ENCODE results near the gene TEX14. TPM values are rescaled to one million over a fixed set of nuclear protein-coding genes. Genes with fewer than 3 reads are reported as not detected.

Gene TEX14
- total RNA-seq, 2 experiments from 2014 or later: 0.10 to 0.18 TPM

DNA sequence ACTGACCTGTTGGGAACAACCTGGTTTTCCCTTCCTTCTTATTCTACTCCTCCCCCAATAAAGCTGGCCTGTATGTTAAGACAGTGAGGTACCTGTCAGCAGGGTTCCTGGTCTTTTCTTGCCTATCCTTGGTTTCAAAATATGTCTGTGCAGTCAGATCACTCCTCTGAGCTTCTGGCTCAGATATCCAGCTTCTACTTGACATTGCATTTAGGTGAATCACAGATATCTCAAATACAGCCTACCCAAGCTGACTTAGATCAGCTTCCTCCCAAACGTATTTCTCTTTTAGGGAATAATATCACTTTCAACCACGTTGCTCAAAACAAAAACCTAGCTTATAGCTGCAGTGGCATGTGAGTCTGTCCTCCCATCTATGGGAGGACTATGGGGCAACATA is 48.7 kb downstream of the TEX14 start:
- Mint-ChIP-seq H3K27ac (no peak overlapping the region), H3K4me1 (ENCODE audit: low read depth) (no peaks in the 10 kb centered on the region), H3K36me3 (ENCODE audit: low read depth) (no peaks in the 10 kb centered on the region), H3K4me3 (no peak overlapping the region), H3K9me3 (ENCODE audit: insufficient read depth) (no peaks in the 10 kb centered on the region), H3K27me3 (ENCODE audit: low read depth) (no peaks in the 10 kb centered on the region)
- CTCF ChIA-PET: interaction anchor here (1.2 to 1.3 kb wide), 2 partner anchors 11 to 124 kb away, joined by 3 to 4 read pairs; no protein-coding TSS in a partner anchor
- DNase-seq (no peak), ATAC-seq (no peak)
- POLR2A ChIA-PET: interaction anchor here (0.6 to 5.1 kb wide), 4 partner anchors 12 to 442 kb away, joined by 3 to 111 read pairs (median 4); no protein-coding TSS in a partner anchor

DNA sequence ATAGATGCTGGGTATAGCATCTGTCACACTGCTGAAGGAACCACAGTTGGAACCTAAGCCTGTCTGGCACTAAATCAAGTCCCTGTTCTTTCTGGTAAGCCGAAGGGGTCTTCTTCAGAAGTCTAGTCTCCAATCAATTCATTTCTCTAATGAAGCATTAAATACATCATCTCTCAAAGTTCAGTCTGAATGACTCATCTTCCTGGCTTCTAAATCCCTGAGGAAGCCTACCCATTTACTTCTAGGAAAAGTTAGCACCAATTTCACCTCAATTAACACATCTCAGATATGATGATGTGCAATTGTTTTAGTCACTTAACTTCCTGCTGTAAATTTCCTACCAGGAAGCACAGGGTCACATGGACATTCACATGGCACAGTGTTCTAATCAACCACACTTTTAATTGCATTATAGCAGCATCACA is 49.9 kb downstream of the TEX14 start:
- H3K27ac Mint-ChIP-seq: no peak overlapping the region
- H3K4me3 Mint-ChIP-seq: no peak overlapping the region
- CTCF ChIA-PET: no interaction called here
- no peak for ATAC-seq
- H3K27me3 Mint-ChIP-seq (ENCODE audit: low read depth): no peaks in the 10 kb centered on the region
- H3K9me3 Mint-ChIP-seq (ENCODE audit: insufficient read depth): no peaks in the 10 kb centered on the region
- no peak for DNase-seq
- no peaks in the 10 kb centered on the region for H3K4me1 Mint-ChIP-seq (ENCODE audit: low read depth)
- POLR2A ChIA-PET: interaction anchor here (5.1 kb wide), 1 partner anchor 10 kb away, joined by 111 read pairs; no protein-coding TSS in a partner anchor
- H3K36me3 Mint-ChIP-seq (ENCODE audit: low read depth): no peaks in the 10 kb centered on the region

DNA sequence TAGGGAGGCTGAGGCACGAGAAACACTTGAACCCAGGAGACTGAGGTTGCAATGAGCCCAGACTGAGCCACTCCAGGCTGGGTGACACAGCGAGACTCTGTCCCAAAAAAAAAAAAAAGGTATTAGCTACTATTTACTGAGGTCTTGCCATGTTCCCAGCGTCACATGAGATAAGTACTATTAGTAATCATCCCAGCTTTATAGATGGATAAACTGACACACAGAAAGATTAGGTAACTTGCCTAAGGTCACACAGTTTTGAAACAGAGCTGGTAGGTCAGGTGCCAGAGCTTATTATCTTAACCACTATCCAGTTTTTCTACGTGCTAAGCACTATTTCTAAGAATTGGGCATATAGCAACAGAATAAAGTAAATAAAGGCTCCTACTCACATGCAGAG is 51.6 kb downstream of the TEX14 start:
- Mint-ChIP-seq H3K27ac (no peak overlapping the region), H3K27me3 (ENCODE audit: low read depth) (no peaks in the 10 kb centered on the region), H3K9me3 (ENCODE audit: insufficient read depth) (no peaks in the 10 kb centered on the region), H3K36me3 (ENCODE audit: low read depth) (no peaks in the 10 kb centered on the region), H3K4me1 (ENCODE audit: low read depth) (no peaks in the 10 kb centered on the region), H3K4me3 (no peak overlapping the region)
- ATAC-seq: no peak
- CTCF ChIA-PET: no interaction called here
- POLR2A ChIA-PET: interaction anchor here (1.4 to 5.1 kb wide), 3 partner anchors 9 to 18 kb away, joined by 3 to 111 read pairs (median 4); no protein-coding TSS in a partner anchor
- DNase-seq: no peak

DNA sequence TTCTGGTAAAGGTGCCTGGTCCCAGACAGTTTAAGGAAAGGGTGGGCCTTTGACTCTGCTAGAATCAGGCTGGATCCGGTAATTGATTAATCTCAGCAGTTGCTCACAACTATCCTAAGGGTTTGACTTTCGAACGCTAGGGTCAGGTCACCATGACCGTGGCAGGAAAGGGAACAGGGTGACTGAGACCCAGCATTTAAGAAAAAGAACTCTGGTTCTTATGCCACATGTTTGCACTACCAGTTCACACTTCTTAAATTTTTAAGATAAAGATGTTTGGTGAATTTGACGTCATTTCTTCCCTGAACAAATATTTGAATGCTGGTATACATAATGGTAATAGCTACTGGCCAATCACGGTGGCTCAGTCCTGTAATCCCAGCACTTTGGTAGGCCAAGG is 52.2 kb downstream of the TEX14 start:
- Mint-ChIP-seq H3K4me1 (ENCODE audit: low read depth) (no peaks in the 10 kb centered on the region), H3K9me3 (ENCODE audit: insufficient read depth) (no peaks in the 10 kb centered on the region), H3K4me3 (no peak overlapping the region), H3K27ac (no peak overlapping the region), H3K36me3 (ENCODE audit: low read depth) (no peaks in the 10 kb centered on the region), H3K27me3 (ENCODE audit: low read depth) (no peaks in the 10 kb centered on the region)
- POLR2A ChIA-PET: interaction anchor here (1.4 to 5.1 kb wide), 3 partner anchors 8 to 19 kb away, joined by 3 to 111 read pairs (median 4); no protein-coding TSS in a partner anchor
- DNase-seq: no peak
- CTCF ChIA-PET: interaction anchor here (0.6 kb wide), 1 partner anchor 50 kb away, joined by 3 read pairs; no protein-coding TSS in a partner anchor
- ATAC-seq: no peak

DNA sequence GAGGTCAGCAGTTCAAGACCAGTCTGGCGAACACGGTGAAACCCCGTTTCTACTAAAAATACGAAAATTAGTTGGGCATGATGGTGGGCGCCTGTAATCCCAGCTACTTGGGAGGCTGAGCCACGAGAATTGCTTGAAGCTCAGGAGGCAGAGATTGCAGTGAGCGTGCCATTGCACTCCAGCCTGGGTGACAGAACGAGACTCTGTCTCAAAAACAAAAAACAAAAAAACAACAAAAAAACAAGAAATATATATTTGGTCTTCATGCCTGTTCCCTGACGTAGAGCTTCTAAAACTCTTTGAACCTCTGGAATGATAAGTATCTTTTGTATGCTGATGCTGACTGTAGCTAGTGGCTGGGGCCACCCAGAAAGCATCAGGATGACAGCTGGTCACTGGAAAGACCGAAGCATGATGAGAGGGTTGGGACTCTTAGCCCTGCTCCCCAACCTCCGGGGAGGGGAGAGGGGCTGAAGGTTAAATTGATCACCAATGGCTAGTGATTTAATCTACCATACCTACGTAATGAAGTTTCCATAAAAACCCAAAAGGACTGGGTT is 54.8 kb downstream of the TEX14 start:
- Mint-ChIP-seq H3K27me3 (ENCODE audit: low read depth) (no peaks in the 10 kb centered on the region), H3K9me3 (ENCODE audit: insufficient read depth) (no peaks in the 10 kb centered on the region), H3K4me1 (ENCODE audit: low read depth) (peaks cover 2% of the 10 kb centered on the region), H3K36me3 (ENCODE audit: low read depth) (no peaks in the 10 kb centered on the region), H3K27ac (no peak overlapping the region), H3K4me3 (no peak overlapping the region)
- ATAC-seq (no peak), DNase-seq (no peak)
- CTCF ChIA-PET: no interaction called here
- POLR2A ChIA-PET: no interaction called here

DNA sequence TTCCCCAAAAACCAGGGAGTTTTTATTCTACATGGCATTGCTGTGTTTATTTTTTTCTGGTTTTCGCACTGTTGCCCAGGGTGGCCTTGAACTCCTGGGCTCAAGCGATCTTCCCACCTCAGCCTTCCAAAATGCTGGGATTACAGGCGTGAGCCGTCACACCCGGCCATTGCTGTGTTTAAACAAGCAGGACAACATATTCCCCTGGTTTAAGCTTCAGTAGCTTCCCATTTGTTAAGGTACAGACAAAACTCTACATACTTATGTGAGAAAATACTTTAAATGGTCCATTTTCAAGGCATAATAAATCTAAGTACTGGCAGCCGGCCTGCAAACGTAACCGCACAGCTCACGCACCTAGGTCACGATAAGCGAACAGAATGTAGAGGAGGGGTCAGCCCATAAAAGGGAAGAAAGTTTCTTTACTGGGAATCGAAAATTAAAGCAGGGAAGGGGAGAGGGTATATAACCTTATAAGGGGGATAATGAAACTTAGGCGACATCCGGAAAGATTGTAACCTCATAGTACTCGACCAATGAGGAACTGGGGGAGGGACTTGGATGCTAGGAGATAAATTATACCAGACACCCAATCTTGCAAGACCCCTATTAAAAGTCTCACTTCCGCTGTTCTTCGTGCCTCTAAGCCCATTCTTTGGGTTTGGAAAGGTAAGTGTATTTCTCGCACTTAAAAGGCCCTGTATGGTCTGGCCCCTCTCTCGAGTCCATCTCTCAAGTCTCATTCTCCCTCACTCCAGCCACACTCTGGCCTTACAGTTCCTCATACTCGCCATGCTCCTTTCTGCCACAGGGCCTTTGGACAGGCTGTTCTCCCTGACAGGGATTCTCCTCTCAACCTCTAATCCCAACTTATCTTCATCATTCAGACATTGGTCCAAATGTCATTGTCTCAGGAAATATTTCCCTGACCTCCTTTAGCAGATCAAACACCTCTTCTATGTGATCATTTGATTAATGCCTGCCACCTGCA is 59.2 kb downstream of the TEX14 start:
- no peak for ATAC-seq
- Mint-ChIP-seq H3K36me3 (ENCODE audit: low read depth) (no peaks in the 10 kb centered on the region), H3K4me3 (peak overlapping the region; percentile 2), H3K27ac (no peak overlapping the region), H3K9me3 (ENCODE audit: insufficient read depth) (no peaks in the 10 kb centered on the region), H3K27me3 (ENCODE audit: low read depth) (no peaks in the 10 kb centered on the region), H3K4me1 (ENCODE audit: low read depth) (peaks cover 10% of the 10 kb centered on the region)
- POLR2A ChIA-PET: interaction anchor here (0.5 to 4.7 kb wide), 90 partner anchors 9 to 1665 kb away, joined by 3 to 272 read pairs (median 5); partner anchors contain the start of genes CLTC, DYNLL2, MKS1 and MTMR4
- DNase-seq: no peak
- CTCF ChIA-PET: interaction anchor here (0.6 to 2.9 kb wide), 13 partner anchors 11 to 372 kb away, joined by 3 to 19 read pairs (median 4); partner anchors contain the start of gene MTMR4

DNA sequence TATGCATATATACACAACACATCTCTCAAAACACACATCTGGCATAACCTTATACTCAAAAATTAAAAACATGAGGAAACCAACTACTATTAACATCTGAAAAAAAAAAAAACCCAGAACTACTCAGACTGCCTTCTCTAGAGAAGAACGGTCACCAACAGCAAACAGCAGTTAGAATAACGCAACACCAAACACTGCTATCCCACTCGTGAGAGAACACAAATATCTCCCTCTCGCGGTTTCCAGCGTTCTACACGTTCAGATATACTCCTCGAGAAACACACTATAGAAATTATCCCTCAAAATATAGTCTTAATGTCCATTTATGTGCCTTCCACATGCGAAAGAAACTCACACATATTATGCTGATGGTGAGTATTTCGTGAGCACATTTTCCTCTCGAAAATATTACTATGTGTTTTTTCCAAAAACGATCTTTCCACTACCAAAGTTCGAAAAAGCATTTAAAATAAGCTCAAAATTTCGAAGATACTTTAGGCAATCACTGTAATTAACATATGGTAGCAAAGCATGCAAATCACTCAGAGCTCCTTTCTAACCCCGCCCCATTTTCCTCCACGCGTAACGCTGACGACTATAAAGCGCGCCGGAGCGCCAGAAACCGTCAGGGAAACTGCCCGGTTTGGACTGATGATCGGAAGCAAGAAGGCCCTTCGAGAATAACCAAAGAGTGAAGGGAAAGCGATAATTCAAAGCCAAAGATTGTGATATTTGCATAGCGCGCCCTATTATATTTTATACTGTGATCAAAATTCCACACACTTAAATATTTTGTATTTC is 60.1 kb downstream of the TEX14 start:
- ChIA-PET POLR2A (interaction anchor here (0.5 to 4.7 kb wide), 104 partner anchors 10 to 1666 kb away, joined by 3 to 272 read pairs (median 5); partner anchors contain the start of genes CLTC, DYNLL2, MKS1 and MTMR4), CTCF (interaction anchor here (0.6 to 2.9 kb wide), 16 partner anchors 11 to 373 kb away, joined by 3 to 19 read pairs (median 4); partner anchors contain the start of gene MTMR4)
- H3K4me3 Mint-ChIP-seq: no peak overlapping the region
- no peaks in the 10 kb centered on the region for H3K27me3 Mint-ChIP-seq (ENCODE audit: low read depth)
- ATAC-seq (peak; percentile 89), DNase-seq (peak; percentile 97)
- no peak overlapping the region for H3K27ac Mint-ChIP-seq
- peaks cover 10% of the 10 kb centered on the region for H3K4me1 Mint-ChIP-seq (ENCODE audit: low read depth)
- no peaks in the 10 kb centered on the region for H3K9me3 Mint-ChIP-seq (ENCODE audit: insufficient read depth)
- H3K36me3 Mint-ChIP-seq (ENCODE audit: low read depth): no peaks in the 10 kb centered on the region

DNA sequence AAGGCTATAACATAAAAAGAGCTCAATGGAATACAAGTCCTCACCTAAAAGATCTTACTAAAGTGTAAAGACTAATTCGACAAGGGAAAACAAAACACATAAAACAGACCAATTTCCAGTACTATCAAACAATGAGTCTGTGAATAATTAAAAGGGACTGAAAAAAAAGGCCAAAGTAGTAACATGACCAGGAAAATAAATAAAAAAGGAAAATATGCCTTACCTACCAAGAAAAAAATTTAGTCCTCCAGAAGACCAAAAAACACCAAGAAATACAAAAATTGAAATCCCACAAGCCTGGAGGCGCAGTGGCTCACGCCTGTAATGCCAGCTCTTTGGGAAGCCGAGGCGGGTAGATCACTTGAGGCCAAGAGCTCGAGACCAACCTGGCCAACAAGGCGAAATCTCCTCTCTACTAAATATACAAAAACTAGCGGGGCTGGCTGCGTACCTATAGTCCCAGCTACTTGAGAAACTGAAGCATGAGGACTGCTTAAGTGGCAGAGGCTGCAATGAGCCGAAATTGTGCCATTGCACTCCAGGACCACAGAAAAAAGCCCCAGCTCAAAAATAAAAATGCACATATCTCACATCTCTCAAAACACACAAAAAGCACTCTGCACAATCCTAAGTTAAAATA is 60.8 kb downstream of the TEX14 start:
- Mint-ChIP-seq H3K9me3 (ENCODE audit: insufficient read depth) (no peaks in the 10 kb centered on the region), H3K4me3 (no peak overlapping the region), H3K27me3 (ENCODE audit: low read depth) (peaks cover under 1% of the 10 kb centered on the region), H3K27ac (no peak overlapping the region), H3K4me1 (ENCODE audit: low read depth) (peaks cover 10% of the 10 kb centered on the region), H3K36me3 (ENCODE audit: low read depth) (no peaks in the 10 kb centered on the region)
- ChIA-PET CTCF (interaction anchor here (0.7 to 2.9 kb wide), 12 partner anchors 9 to 374 kb away, joined by 3 to 19 read pairs (median 4); no protein-coding TSS in a partner anchor), POLR2A (interaction anchor here (0.5 to 4.7 kb wide), 45 partner anchors 11 to 988 kb away, joined by 3 to 272 read pairs (median 7); partner anchors contain the start of genes CLTC, DYNLL2, MTMR4 and PRR11)
- ATAC-seq (peak; percentile 74), DNase-seq (peak; percentile 59)

DNA sequence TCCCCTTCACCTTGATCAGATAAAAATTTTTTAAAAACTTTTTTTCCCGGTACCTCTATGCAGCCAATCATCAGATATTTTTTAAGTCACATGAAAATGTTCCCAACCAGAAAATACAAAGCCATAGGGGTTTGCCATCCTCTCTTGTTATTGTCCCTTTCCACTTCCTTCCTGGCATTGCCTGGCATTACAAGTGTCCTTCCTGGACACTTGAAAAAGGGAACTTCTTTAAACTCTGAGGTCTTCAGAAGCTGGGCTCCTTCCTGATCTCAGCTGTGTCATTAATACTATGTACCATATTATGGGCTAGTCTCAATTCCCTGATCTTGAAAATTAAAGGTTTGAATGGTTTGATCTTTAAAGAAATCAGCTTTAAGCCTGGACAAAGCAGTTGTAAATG is 64.9 kb downstream of the TEX14 start:
- DNase-seq (no peak), ATAC-seq (no peak)
- ChIA-PET POLR2A (no interaction called here), CTCF (interaction anchor here (2.0 kb wide), 1 partner anchor 39 kb away, joined by 8 read pairs; no protein-coding TSS in a partner anchor)
- Mint-ChIP-seq H3K4me3 (no peak overlapping the region), H3K27me3 (ENCODE audit: low read depth) (peaks cover 2% of the 10 kb centered on the region), H3K27ac (no peak overlapping the region), H3K9me3 (ENCODE audit: insufficient read depth) (no peaks in the 10 kb centered on the region), H3K36me3 (ENCODE audit: low read depth) (no peaks in the 10 kb centered on the region), H3K4me1 (ENCODE audit: low read depth) (peaks cover 8% of the 10 kb centered on the region)

DNA sequence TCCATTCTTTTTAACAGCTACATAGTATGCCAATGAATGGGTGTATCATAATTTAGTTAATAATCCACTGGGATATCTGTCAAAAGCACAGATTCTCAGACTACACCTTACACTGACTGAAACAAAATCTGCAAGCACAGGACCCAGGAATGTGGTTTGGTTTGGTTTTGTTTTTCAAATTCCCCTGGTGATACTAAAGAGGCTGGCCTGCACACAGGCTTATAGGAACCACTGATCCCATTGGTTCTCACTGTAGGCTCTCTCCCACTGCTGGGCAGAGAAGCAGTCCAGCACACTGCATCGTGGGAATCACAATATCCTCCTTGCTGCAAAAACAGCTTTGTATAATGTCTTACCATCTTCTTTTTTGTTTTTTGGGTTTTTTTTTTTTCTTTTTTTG is 67.1 kb downstream of the TEX14 start:
- Mint-ChIP-seq H3K9me3 (ENCODE audit: insufficient read depth) (no peaks in the 10 kb centered on the region), H3K27ac (no peak overlapping the region), H3K4me3 (no peak overlapping the region), H3K27me3 (ENCODE audit: low read depth) (peaks cover 2% of the 10 kb centered on the region), H3K4me1 (ENCODE audit: low read depth) (peaks cover 6% of the 10 kb centered on the region), H3K36me3 (ENCODE audit: low read depth) (no peaks in the 10 kb centered on the region)
- POLR2A ChIA-PET: no interaction called here
- DNase-seq (no peak), ATAC-seq (no peak)
- CTCF ChIA-PET: interaction anchor here (1.0 kb wide), 1 partner anchor 81 kb away, joined by 3 read pairs; a partner anchor contains a TSS

All from activated CD8-positive, alpha-beta T cell treated with anti-CD3 and anti-CD28 coated beads, Interleukin-2, amount 10 ng/mL, durations not matched to agents 7 days and 5 days (primary cell).